Neural crest cell (in vitro differentiated cells): Measurements from ENCODE around the gene FGFR4. TPM values are rescaled to one million over a fixed set of nuclear protein-coding genes. Genes with fewer than 3 reads are reported as not detected.

Source experiments
- DNase-seq: peaks from one replicate; pipeline ENCODE4 v3.0.0; 2021; ENCODE audit warnings: low read depth, mixed read lengths, low spot score
- H3K27ac Mint-ChIP-seq: one replicate; pipeline ENCODE4 v1.8.0; 2021; ENCODE audit warnings: mild to moderate bottlenecking, mixed read lengths; ENCODE audit not compliant: unreplicated experiment
- H3K27me3 Mint-ChIP-seq: 2 replicates; pipeline ENCODE4 v1.8.0; 2021; ENCODE audit warnings: low read depth, mild to moderate bottlenecking, mixed read lengths
- H3K36me3 Mint-ChIP-seq: 2 replicates; pipeline ENCODE4 v1.8.0; 2021; ENCODE audit warnings: low read depth, mild to moderate bottlenecking, mixed read lengths
- H3K4me1 Mint-ChIP-seq: 2 replicates; pipeline ENCODE4 v1.8.0; 2021; ENCODE audit warnings: mixed read lengths
- H3K4me3 Mint-ChIP-seq: one replicate; pipeline ENCODE4 v1.8.0; 2021; ENCODE audit warnings: mild to moderate bottlenecking, mixed read lengths
- H3K9me3 Mint-ChIP-seq: 2 replicates; pipeline ENCODE4 v1.8.0; 2021; ENCODE audit warnings: mixed read lengths
- total RNA-seq: library from RNA; stranded (reverse); gene quantifications from 2 replicates; pipeline ENCODE4 v1.2.1, GENCODE V29; 2021
- TF ChIP-seq, protein P1 (sequence below): fragments of 200-600 bp; sonication (generic); conservative IDR thresholded peaks from 2 replicates; pipeline ENCODE4 v1.5.0; 2021; ENCODE audit warnings: antibody characterized with exemption, mild to moderate bottlenecking

FGFR4 gene
- total RNA-seq, 1 donor from 2014 or later = 5.4 TPM

DNA sequence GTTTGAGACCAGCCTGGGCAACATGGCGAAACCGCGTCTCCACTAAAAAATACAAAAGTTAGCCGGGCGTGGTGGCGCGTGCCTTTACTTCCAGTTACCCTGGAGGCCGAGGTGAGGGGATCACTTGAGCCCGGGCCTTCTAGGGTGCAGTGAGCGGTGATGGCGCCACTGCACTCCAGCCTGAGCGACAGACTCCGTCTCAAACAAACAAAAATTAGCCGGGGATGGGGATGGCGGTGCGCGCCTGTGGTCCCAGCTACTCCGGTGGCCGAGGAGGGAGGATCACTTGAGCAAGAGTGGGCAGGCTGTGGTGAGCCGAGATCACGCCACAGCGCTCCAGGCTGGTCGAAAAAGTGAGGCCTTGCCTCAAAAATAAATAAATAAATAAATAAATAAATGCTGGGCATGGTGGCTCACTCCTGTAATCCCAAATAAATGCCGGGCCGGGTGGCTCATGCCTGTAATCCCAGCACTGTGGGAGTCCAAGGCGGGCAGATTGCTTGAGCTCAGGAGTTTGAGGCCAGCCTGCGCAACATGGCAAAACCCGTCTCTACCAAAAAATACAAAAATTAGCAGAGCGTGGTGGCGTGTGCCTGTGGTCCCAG lies 30.8 kb downstream of the FGFR4 start:
- H3K27me3 Mint-ChIP-seq = no peaks in the 10 kb centered on the region
- H3K27ac Mint-ChIP-seq = no peak overlapping the region
- no peak for DNase-seq
- H3K4me3 Mint-ChIP-seq = no peak overlapping the region
- H3K9me3 Mint-ChIP-seq = peaks cover under 1% of the 10 kb centered on the region
- TF ChIP-seq, protein P1, sequence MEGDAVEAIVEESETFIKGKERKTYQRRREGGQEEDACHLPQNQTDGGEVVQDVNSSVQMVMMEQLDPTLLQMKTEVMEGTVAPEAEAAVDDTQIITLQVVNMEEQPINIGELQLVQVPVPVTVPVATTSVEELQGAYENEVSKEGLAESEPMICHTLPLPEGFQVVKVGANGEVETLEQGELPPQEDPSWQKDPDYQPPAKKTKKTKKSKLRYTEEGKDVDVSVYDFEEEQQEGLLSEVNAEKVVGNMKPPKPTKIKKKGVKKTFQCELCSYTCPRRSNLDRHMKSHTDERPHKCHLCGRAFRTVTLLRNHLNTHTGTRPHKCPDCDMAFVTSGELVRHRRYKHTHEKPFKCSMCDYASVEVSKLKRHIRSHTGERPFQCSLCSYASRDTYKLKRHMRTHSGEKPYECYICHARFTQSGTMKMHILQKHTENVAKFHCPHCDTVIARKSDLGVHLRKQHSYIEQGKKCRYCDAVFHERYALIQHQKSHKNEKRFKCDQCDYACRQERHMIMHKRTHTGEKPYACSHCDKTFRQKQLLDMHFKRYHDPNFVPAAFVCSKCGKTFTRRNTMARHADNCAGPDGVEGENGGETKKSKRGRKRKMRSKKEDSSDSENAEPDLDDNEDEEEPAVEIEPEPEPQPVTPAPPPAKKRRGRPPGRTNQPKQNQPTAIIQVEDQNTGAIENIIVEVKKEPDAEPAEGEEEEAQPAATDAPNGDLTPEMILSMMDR = no peak
- no peaks in the 10 kb centered on the region for H3K36me3 Mint-ChIP-seq
- H3K4me1 Mint-ChIP-seq = peaks cover 8% of the 10 kb centered on the region

DNA sequence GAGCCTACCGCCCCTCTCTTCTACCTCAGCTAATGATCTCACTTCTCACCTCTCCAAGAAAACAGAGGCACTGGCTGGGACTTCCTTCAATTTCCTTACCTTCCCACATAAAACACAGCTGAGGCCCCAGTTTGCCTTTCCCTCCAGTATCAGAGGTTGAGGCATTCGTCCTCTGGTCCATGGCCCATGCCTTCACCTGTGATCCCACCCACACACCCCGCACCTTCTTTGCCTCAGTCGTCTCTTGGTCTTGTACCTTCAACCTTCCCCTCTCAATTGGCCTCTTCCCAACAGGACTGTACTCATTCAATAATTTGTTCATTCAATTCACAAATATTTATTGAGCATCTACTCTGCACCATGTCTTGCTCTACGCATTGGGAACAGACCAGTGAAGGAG lies 35.9 kb downstream of the FGFR4 start:
- no peaks in the 10 kb centered on the region for H3K36me3 Mint-ChIP-seq
- H3K27ac Mint-ChIP-seq = no peak overlapping the region
- TF ChIP-seq, protein P1 = no peak
- no peak for DNase-seq
- H3K27me3 Mint-ChIP-seq = no peaks in the 10 kb centered on the region
- peaks cover 3% of the 10 kb centered on the region for H3K9me3 Mint-ChIP-seq
- H3K4me3 Mint-ChIP-seq = no peak overlapping the region
- no peaks in the 10 kb centered on the region for H3K4me1 Mint-ChIP-seq

DNA sequence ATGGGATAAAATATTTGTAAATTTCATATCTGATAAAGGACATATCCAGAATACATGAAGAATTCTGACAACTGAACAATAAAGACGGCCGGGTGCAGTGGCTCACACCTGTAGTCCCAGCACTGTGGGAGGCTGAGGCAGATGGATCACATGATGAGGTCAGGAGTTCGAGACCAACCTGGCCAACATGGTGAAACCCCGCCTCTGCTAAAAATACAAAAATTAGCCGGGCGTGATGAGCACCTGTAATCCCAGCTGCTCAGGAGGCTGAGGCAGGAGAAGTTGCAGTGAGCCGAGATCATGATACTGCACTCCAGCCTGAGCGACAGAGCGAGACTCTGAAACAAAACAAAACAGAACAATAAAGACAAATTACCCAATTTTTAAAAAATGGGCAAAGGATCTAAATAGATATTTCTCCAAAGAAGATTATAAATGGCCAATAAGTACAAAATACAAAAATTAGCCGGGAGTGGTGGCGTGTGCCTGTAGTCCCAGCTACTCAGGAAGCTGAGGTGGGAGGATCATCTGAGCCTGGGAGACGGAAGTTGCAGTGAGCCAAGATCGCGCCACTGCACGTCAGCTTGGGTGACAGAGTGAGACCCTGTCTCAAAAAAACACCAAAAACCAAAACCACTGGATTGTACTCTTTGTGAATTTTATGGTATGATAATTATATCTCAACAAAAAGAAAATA lies 37.2 kb downstream of the FGFR4 start:
- Mint-ChIP-seq H3K36me3 (no peaks in the 10 kb centered on the region), H3K4me3 (no peak overlapping the region), H3K27ac (no peak overlapping the region), H3K9me3 (peaks cover 3% of the 10 kb centered on the region), H3K4me1 (no peaks in the 10 kb centered on the region), H3K27me3 (no peaks in the 10 kb centered on the region)
- DNase-seq = no peak
- TF ChIP-seq, protein P1 = no peak

DNA sequence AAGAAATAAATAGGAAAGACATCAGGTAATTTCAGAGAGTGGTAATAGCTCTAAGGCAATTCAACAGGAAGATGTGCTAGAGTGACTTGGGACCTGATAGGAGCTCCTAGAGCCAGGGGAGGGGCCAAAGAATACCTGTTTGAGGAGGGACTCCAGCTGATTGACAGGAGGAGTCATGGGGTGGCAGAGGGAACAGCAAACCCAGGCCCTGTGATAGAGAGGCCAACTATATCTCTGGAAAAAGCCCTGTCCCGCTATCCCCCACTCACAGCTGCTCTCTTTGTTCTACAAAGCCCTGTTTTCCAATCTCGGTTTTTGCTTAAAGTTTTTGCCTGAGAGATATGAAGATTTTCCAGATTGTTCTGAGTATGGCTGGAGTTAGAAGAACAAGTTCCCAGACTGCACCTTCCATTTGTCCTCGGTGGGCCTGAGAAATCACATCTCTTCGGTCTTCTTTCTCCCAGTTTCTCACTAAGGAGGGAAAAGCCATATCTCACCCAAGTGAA lies 37.8 kb downstream of the FGFR4 start:
- Mint-ChIP-seq H3K27me3 (no peaks in the 10 kb centered on the region), H3K4me1 (no peaks in the 10 kb centered on the region), H3K9me3 (peaks cover 3% of the 10 kb centered on the region), H3K27ac (no peak overlapping the region), H3K36me3 (no peaks in the 10 kb centered on the region), H3K4me3 (no peak overlapping the region)
- TF ChIP-seq, protein P1 = no peak
- no peak for DNase-seq

DNA sequence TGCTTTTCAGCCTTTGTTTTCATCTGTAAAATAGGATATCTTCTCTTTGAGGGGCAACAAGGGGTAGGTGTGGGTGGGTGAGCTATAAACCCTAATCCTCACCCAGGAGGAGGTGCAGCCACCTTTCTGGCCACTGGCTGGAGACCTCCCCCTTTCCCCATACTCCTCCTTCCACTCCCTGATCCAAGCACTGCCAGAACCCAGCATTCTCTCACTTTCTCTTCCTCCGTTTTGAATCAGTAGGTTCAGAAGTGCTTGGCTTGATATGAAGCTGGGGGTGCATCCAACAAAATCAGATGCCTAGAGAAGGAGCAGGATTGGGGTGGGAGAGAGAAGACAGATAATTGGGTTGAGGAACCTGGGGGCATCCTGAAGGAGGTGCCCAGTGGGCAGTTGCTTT lies 40.1 kb downstream of the FGFR4 start:
- peaks cover 7% of the 10 kb centered on the region for H3K27me3 Mint-ChIP-seq
- TF ChIP-seq, protein P1 = no peak
- no peak for DNase-seq
- peaks cover 3% of the 10 kb centered on the region for H3K9me3 Mint-ChIP-seq
- H3K27ac Mint-ChIP-seq = no peak overlapping the region
- H3K4me1 Mint-ChIP-seq = peaks cover 5% of the 10 kb centered on the region
- no peaks in the 10 kb centered on the region for H3K36me3 Mint-ChIP-seq
- no peak overlapping the region for H3K4me3 Mint-ChIP-seq
